Measurements from ENCODE around the gene PSME1. TPM values are rescaled to one million over a fixed set of nuclear protein-coding genes. Genes with fewer than 3 reads are reported as not detected.

PSME1 gene
- total and polyA plus RNA-seq, 2 of the 13 experiments (the other 11 are each of a cell fraction or from before 2014, with no cell fraction given): 159 to 608 TPM

DNA sequence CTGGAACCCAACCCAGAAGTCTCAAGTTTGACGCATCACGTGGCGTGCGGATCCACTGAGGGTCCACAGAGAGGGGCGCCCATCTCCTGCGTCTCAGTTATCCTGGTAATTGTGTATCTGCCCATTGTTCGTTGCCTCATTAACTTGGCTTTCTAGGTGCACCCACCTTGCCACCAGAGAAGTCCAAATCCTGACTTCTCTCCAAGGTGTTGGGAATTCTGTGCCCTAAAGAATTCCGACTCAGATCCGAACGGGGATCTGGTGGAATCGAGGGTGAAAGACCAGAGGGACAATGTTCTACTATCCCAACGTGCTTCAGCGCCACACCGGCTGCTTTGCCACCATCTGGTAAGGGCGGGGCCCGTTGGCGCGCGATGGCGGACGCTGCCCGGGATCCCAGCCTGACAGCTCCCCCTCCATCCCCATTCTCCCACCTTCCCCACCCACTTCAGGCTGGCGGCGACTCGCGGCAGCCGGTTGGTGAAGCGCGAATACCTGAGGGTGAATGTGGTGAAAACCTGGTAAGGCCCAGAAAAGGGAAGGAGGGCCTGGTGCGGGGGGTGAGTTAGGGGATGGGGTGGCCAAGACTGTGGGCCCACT lies 36.4 kb downstream of the PSME1 start:
- Histone ChIP-seq H4K20me1 (ENCODE audit: insufficient read depth, low read length) (no peaks in the 10 kb centered on the region), H2AFZ (ENCODE audit: low read length) (no peak overlapping the region), H3K27me3 (ENCODE audit: control insufficient read depth in 1 of 2, insufficient read depth in 2 of 2, low read length in 2 of 2) (no peaks in the 10 kb centered on the region), H3K4me2 (ENCODE audit: low read depth, low read length) (no peak overlapping the region), H3K9me3 (ENCODE audit: low read length) (no peaks in the 10 kb centered on the region), H3K9ac (ENCODE audit: insufficient read depth, low read depth, low read length) (no peak overlapping the region), H3K79me2 (ENCODE audit: insufficient read depth, low read length) (no peaks in the 10 kb centered on the region), H3K4me1 (ENCODE audit: insufficient read depth, low read length) (no peaks in the 10 kb centered on the region), H3K4me3 (replicated peaks in 1 of 3; ENCODE audit: insufficient read depth in 1 of 3, low read depth in 2 of 3, low read length in 3 of 3) (no peak overlapping the region), H3K27ac (ENCODE audit: extremely low read length, insufficient read depth, low read length) (no peak overlapping the region), H3K36me3 (replicated peaks in 1 of 2; ENCODE audit: control insufficient read depth in 1 of 2, insufficient read depth in 2 of 2, low read length in 2 of 2) (peaks cover 0 to 9% of the 10 kb centered on the region in 2 experiments; a peak in 2 of 5 replicates)
- intact Hi-C loops (cut with micrococcal nuclease; ENCODE audit: unreplicated experiment) (no loop called here), in situ Hi-C loops (cut with HindIII; ENCODE audit: extremely low pct_ligation_motif_present, low pct_unique_long_range_greater_than_20kb) (no loop called here)
- FAIRE-seq (no peak), DNase-seq (ENCODE audit: low spot score) (no peak), ATAC-seq (no peak)
- WGBS (ENCODE audit: low lambda C conversion rate): 94% methylated on average over 30 of the region's 30 CpGs
- no TSS peak for BruUV-seq (replicated peaks)
- POLR2A ChIA-PET: interaction anchor here (1.0 to 3.3 kb wide), 4 partner anchors 9 to 26 kb away, joined by 3 to 13 read pairs (median 8); partner anchors contain the start of genes IRF9, PSME2 and RNF31
- CTCF ChIA-PET (ENCODE audit: low intra/inter-chr PET ratio, low total read pairs): no interaction called here
- TF ChIP-seq ZNF546 (CRISPR knock-in tag; conservative IDR thresholded peaks at IDR 0.05) (no peak), CEBPB (IDR thresholded peaks at IDR 0.05; ENCODE audit: borderline replicate concordance, low read depth, low read length) (no peak), FOXJ3 (CRISPR knock-in tag; IDR thresholded peaks at IDR 0.05; ENCODE audit: borderline replicate concordance) (no peak), ZNF282 (IDR thresholded peaks at IDR 0.05; ENCODE audit: partially characterized antibody) (no peak), KDM6A (CRISPR knock-in tag; IDR thresholded peaks at IDR 0.05; ENCODE audit: low read depth) (no peak), DDIT3 (CRISPR knock-in tag; IDR thresholded peaks at IDR 0.05) (no peak), ZNF768 (CRISPR knock-in tag; IDR thresholded peaks at IDR 0.05) (0 out of 2 replicates have a peak, but pooled peaks have one; percentile 22), AGO2 (optimal IDR thresholded peaks at IDR 0.05; ENCODE audit: low read depth, low read length) (peak; percentile 38), MXD4 (CRISPR knock-in tag; IDR thresholded peaks at IDR 0.05) (no peak), ZNF724P (CRISPR knock-in tag; IDR thresholded peaks at IDR 0.05; ENCODE audit: borderline replicate concordance) (no peak), ZNF354B (CRISPR knock-in tag; IDR thresholded peaks at IDR 0.05) (no peak), DNMT1 (CRISPR knock-in tag; IDR thresholded peaks at IDR 0.05) (0 out of 2 replicates have a peak, but pooled peaks have one; percentile 17), ZNF383 (CRISPR knock-in tag; IDR thresholded peaks at IDR 0.05; ENCODE audit: borderline replicate concordance) (no peak), ZNF484 (CRISPR knock-in tag; IDR thresholded peaks at IDR 0.05; ENCODE audit: borderline replicate concordance, low read depth) (no peak), RBFOX2 (IDR thresholded peaks at IDR 0.05; ENCODE audit: low read depth, low read length) (no peak; the same call in 1 of the 2 replicates), KDM3A (CRISPR knock-in tag; IDR thresholded peaks at IDR 0.05; ENCODE audit: low read depth) (no peak), BCL6 (CRISPR knock-in tag; IDR thresholded peaks at IDR 0.05) (no peak), ZNF782 (CRISPR knock-in tag; IDR thresholded peaks at IDR 0.05; ENCODE audit: borderline replicate concordance) (no peak), TAF15 (IDR thresholded peaks at IDR 0.05; ENCODE audit: low read depth, low read length, poor library complexity, severe bottlenecking) (no peak), GLI4 (CRISPR knock-in tag; IDR thresholded peaks at IDR 0.05; ENCODE audit: borderline replicate concordance) (no peak)
- TF ChIP-seq, protein P1, sequence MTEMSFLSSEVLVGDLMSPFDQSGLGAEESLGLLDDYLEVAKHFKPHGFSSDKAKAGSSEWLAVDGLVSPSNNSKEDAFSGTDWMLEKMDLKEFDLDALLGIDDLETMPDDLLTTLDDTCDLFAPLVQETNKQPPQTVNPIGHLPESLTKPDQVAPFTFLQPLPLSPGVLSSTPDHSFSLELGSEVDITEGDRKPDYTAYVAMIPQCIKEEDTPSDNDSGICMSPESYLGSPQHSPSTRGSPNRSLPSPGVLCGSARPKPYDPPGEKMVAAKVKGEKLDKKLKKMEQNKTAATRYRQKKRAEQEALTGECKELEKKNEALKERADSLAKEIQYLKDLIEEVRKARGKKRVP (CRISPR knock-in tag; IDR thresholded peaks at IDR 0.05): no peak
- TF ChIP-seq, protein P2, sequence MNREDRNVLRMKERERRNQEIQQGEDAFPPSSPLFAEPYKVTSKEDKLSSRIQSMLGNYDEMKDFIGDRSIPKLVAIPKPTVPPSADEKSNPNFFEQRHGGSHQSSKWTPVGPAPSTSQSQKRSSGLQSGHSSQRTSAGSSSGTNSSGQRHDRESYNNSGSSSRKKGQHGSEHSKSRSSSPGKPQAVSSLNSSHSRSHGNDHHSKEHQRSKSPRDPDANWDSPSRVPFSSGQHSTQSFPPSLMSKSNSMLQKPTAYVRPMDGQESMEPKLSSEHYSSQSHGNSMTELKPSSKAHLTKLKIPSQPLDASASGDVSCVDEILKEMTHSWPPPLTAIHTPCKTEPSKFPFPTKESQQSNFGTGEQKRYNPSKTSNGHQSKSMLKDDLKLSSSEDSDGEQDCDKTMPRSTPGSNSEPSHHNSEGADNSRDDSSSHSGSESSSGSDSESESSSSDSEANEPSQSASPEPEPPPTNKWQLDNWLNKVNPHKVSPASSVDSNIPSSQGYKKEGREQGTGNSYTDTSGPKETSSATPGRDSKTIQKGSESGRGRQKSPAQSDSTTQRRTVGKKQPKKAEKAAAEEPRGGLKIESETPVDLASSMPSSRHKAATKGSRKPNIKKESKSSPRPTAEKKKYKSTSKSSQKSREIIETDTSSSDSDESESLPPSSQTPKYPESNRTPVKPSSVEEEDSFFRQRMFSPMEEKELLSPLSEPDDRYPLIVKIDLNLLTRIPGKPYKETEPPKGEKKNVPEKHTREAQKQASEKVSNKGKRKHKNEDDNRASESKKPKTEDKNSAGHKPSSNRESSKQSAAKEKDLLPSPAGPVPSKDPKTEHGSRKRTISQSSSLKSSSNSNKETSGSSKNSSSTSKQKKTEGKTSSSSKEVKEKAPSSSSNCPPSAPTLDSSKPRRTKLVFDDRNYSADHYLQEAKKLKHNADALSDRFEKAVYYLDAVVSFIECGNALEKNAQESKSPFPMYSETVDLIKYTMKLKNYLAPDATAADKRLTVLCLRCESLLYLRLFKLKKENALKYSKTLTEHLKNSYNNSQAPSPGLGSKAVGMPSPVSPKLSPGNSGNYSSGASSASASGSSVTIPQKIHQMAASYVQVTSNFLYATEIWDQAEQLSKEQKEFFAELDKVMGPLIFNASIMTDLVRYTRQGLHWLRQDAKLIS (CRISPR knock-in tag; IDR thresholded peaks at IDR 0.05): no peak

Measured in HepG2 (cell line).